GM23338 (cell line): ENCODE results near the gene EGLN3. TPM values are rescaled to one million over a fixed set of nuclear protein-coding genes. Genes with fewer than 3 reads are reported as not detected.

ENCODE experiments used
- ATAC-seq: fragments of 200-7000 bp; cut with Tn5 transposase; 3 replicates; pipeline ENCODE4 v1.9.1; 2020
- DNase-seq: peaks from one replicate; pipeline ENCODE4 v3.0.0-alpha.2; 2015; ENCODE audit warnings: low spot score
- H2AFZ ChIP-seq: fragments of 200-600 bp; sonication (generic); 2 replicates; pipeline ENCODE4 v1.8.0; 2016; ENCODE audit warnings: antibody characterized with exemption, mild to moderate bottlenecking, moderate library complexity
- H3F3A ChIP-seq: fragments of 200-600 bp; sonication (generic); replicated peaks from 2 replicates; pipeline ENCODE4 v1.8.0; 2017; ENCODE audit warnings: antibody characterized with exemption, mixed run types, low read depth
- H3K27ac ChIP-seq: fragments of 200-600 bp; sonication (generic); 2 replicates; pipeline ENCODE4 v1.6.1; 2016; ENCODE audit warnings: low read depth
- H3K27me3 ChIP-seq: fragments of 200-600 bp; sonication (generic); 2 replicates; pipeline ENCODE4 v1.8.0; 2016; ENCODE audit warnings: mild to moderate bottlenecking, mixed run types, moderate library complexity; ENCODE audit not compliant: insufficient read depth
- H3K36me3 ChIP-seq: fragments of 200-600 bp; sonication (generic); 2 replicates; pipeline ENCODE4 v1.8.0; 2016; ENCODE audit warnings: mild to moderate bottlenecking; ENCODE audit not compliant: insufficient read depth
- H3K4me1 ChIP-seq: fragments of 200-600 bp; sonication (generic); 2 replicates; pipeline ENCODE4 v1.8.0; 2016; ENCODE audit warnings: mild to moderate bottlenecking, moderate library complexity; ENCODE audit not compliant: insufficient read depth
- H3K4me2 ChIP-seq: fragments of 200-600 bp; sonication (generic); 2 replicates; pipeline ENCODE4 v1.7.1; 2017; ENCODE audit warnings: mixed run types
- H3K4me3 ChIP-seq: fragments of 200-600 bp; sonication (generic); 2 replicates; pipeline ENCODE4 v1.6.1; 2016; ENCODE audit warnings: mixed run types
- H3K79me2 ChIP-seq: fragments of 200-600 bp; sonication (generic); replicated peaks from 2 replicates; pipeline ENCODE4 v1.8.0; 2017; ENCODE audit warnings: mild to moderate bottlenecking; ENCODE audit not compliant: insufficient read depth
- H3K9me2 ChIP-seq: fragments of 200-600 bp; sonication (generic); 2 replicates; pipeline ENCODE4 v1.8.0; 2017; ENCODE audit not compliant: insufficient read depth
- H4K20me1 ChIP-seq: fragments of 200-600 bp; sonication (generic); replicated peaks from 2 replicates; pipeline ENCODE4 v1.8.0; 2017; ENCODE audit warnings: mild to moderate bottlenecking; ENCODE audit not compliant: insufficient read depth
- H3K27ac Mint-ChIP-seq: 2 replicates; pipeline ENCODE4 v1.8.0; 2020; ENCODE audit warnings: inconsistent platforms, mild to moderate bottlenecking, moderate library complexity, mixed read lengths
- H3K27me3 Mint-ChIP-seq: 3 replicates; pipeline ENCODE4 v1.8.0; 2022; ENCODE audit warnings: low read depth, mild to moderate bottlenecking, moderate library complexity, mixed read lengths, inconsistent platforms; ENCODE audit not compliant: insufficient read depth, poor library complexity
- H3K36me3 Mint-ChIP-seq: 3 replicates; pipeline ENCODE4 v1.8.0; 2021; ENCODE audit warnings: low read depth, mild to moderate bottlenecking, inconsistent platforms, moderate library complexity, mixed read lengths
- H3K4me1 Mint-ChIP-seq: 3 replicates; pipeline ENCODE4 v1.8.0; 2020; ENCODE audit warnings: mild to moderate bottlenecking, inconsistent platforms, mixed read lengths
- H3K4me3 Mint-ChIP-seq: 3 replicates; pipeline ENCODE4 v1.8.0; 2021; ENCODE audit warnings: moderate library complexity, mild to moderate bottlenecking, inconsistent platforms, mixed read lengths
- H3K9me3 Mint-ChIP-seq: 3 replicates; pipeline ENCODE4 v1.8.0; 2020; ENCODE audit warnings: moderate library complexity, mild to moderate bottlenecking, inconsistent platforms, mixed read lengths
- CREB1 ChIP-seq: fragments of 250-450 bp; sonication (Bioruptor Pico); IDR thresholded peaks from 2 replicates; pipeline ENCODE4 v1.5.0; 2020; ENCODE audit warnings: low read depth, mild to moderate bottlenecking, moderate library complexity
- EZH2 ChIP-seq: fragments of 200-600 bp; sonication (generic); IDR thresholded peaks from one replicate; pipeline ENCODE4 v1.8.0; 2017; ENCODE audit warnings: antibody characterized with exemption, mild to moderate bottlenecking, low read depth; ENCODE audit not compliant: unreplicated experiment
- EZH2phosphoT487 ChIP-seq: fragments of 200-600 bp; sonication (generic); IDR thresholded peaks from one replicate; pipeline ENCODE4 v1.8.1; 2018; ENCODE audit warnings: antibody characterized with exemption; ENCODE audit not compliant: unreplicated experiment
- JUNB ChIP-seq: IDR thresholded peaks from one replicate; pipeline ENCODE4 v1.6.1; 2016; ENCODE audit warnings: antibody characterized with exemption; ENCODE audit not compliant: unreplicated experiment
- NANOG ChIP-seq: IDR thresholded peaks from 2 replicates; pipeline ENCODE4 v1.6.1; 2016; ENCODE audit warnings: antibody characterized with exemption, borderline replicate concordance
- POLR2AphosphoS5 ChIP-seq: IDR thresholded peaks from 2 replicates; pipeline ENCODE4 v1.6.1; 2016; ENCODE audit warnings: antibody characterized with exemption, low read depth
- REST ChIP-seq: IDR thresholded peaks from one replicate; pipeline ENCODE4 v1.6.1; 2018; ENCODE audit warnings: antibody characterized with exemption; ENCODE audit not compliant: unreplicated experiment
- ZNF114 ChIP-seq: fragments of 250-450 bp; sonication (Bioruptor Pico); IDR thresholded peaks from 2 replicates; pipeline ENCODE4 v1.5.0; 2020; ENCODE audit warnings: mild to moderate bottlenecking, moderate library complexity
- polyA plus RNA-seq: library from polyadenylated mRNA; unstranded; fragments of >200 nt; fragmentation: Nextera tagmentation; extraction: Ambion mirVana; gene quantifications from 2 replicates; pipeline ENCODE4 v1.2.1, GENCODE V29; 2016
- total RNA-seq: library from RNA; depleted of rRNA; stranded (reverse); fragments of >200 nt; shearing (Covaris generic); gene quantifications from 2 replicates; pipeline ENCODE4 v1.2.3, GENCODE V29; 2014

EGLN3 gene
- total and polyA plus RNA-seq, 2 experiments from 2014 or later = 26.8 to 42.9 TPM

- no peaks in the 10 kb centered on the region for H3K36me3 Mint-ChIP-seq
- Histone ChIP-seq H4K20me1 (no peaks in the 10 kb centered on the region), H3K79me2 (no peaks in the 10 kb centered on the region), H3K4me2 (no peak overlapping the region), H3K27me3 (no peaks in the 10 kb centered on the region), H3F3A (no peaks in the 10 kb centered on the region), H3K9me2 (no peaks in the 10 kb centered on the region), H3K27ac (no peak overlapping the region), H3K4me1 (no peaks in the 10 kb centered on the region), H3K36me3 (no peaks in the 10 kb centered on the region), H2AFZ (no peak overlapping the region), H3K4me3 (no peak overlapping the region)
- H3K27me3 Mint-ChIP-seq = no peaks in the 10 kb centered on the region
- no peaks in the 10 kb centered on the region for H3K9me3 Mint-ChIP-seq
- no peak overlapping the region for H3K27ac Mint-ChIP-seq
- DNase-seq (no peak), ATAC-seq (no peak)
- TF ChIP-seq NANOG (no peak), EZH2 (no peak), POLR2AphosphoS5 (no peak), EZH2phosphoT487 (no peak), JUNB (no peak), REST (no peak)
- H3K4me3 Mint-ChIP-seq = no peak overlapping the region
- H3K4me1 Mint-ChIP-seq = no peaks in the 10 kb centered on the region
Measured at GRCh38 chr14:33992274-33993007, 41.6 kb upstream of the EGLN3 start.

- Mint-ChIP-seq H3K9me3 (peaks cover 6% of the 10 kb centered on the region; the same call in 2 of the 3 replicates), H3K4me3 (no peak overlapping the region), H3K4me1 (no peaks in the 10 kb centered on the region), H3K27me3 (no peaks in the 10 kb centered on the region), H3K27ac (no peak overlapping the region), H3K36me3 (no peaks in the 10 kb centered on the region; the same call in 1 of the 3 replicates)
- H3K27ac ChIP-seq = no peak overlapping the region
- H3K4me1 ChIP-seq = no peaks in the 10 kb centered on the region
- no peaks in the 10 kb centered on the region for H3K27me3 ChIP-seq
- H3F3A ChIP-seq = no peaks in the 10 kb centered on the region
- H3K9me2 ChIP-seq = no peaks in the 10 kb centered on the region
- no peaks in the 10 kb centered on the region for H3K36me3 ChIP-seq
- H4K20me1 ChIP-seq = no peaks in the 10 kb centered on the region
- H3K79me2 ChIP-seq = no peaks in the 10 kb centered on the region
- H3K4me3 ChIP-seq = no peak overlapping the region
- no peak overlapping the region for H2AFZ ChIP-seq
- no peak overlapping the region for H3K4me2 ChIP-seq
- ATAC-seq (no peak), DNase-seq (no peak)
- TF ChIP-seq EZH2phosphoT487 (no peak), REST (no peak), CREB1 (CRISPR knock-in tag) (no peak), ZNF114 (no peak), NANOG (no peak)
Measured at GRCh38 chr14:33990790-33991189, 39.9 kb upstream of the EGLN3 start.
